Fibroblast of lung (primary cell): ENCODE data around the gene KCNG1.
"Not testable (repeated sequence)": the region's sequence is repeated elsewhere in the genome, so short reads cannot be mapped to it uniquely, and the experiment has no call there.

Experiments used
- CTCF ChIP-seq, 2 donors: IDR thresholded peaks in 1 of 2; conservative IDR thresholded peaks in 1 of 2; 1 replicate in 1 of 2; 2 replicates in 1 of 2; pipeline ENCODE4 v1.5.1; 2011 to 2012; ENCODE audit warnings: low read length in 2 of 2, control low read depth in 1 of 2, inconsistent platforms in 1 of 2, low read depth in 1 of 2, mild to moderate bottlenecking in 1 of 2
- EZH2 ChIP-seq: IDR thresholded peaks from 2 replicates; pipeline ENCODE4 v1.5.1; 2012; ENCODE audit warnings: low read length, control low read depth, mild to moderate bottlenecking; ENCODE audit errors: missing control alignments

DNA sequence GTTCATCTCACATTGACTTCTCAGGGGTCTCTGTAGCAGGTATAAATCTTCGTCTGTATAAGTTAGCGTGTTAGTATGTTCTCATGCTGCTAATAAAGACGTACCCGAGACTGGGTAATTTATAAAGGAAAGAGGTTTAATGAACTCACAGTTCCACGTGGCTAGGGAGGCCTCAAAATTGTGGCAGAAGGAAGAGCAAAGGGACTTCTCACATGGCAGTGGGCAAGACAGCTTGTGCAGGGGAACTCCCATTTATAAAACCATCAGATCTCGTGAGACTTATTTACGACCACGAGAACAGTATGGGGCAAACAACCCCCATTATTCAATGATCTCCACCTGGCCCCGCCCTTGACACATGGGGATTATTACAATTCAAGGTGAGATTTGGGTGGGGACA is 22.6 kb upstream of the KCNG1 start:
- not testable (repeated sequence) for TF ChIP-seq CTCF (conservative IDR thresholded peaks at IDR 0.05 in 1 of 2, IDR thresholded peaks at IDR 0.05 in 1 of 2; ENCODE audit: low read depth in 1 of 2, low read length in 2 of 2); EZH2
